Keratinocyte (primary cell): ENCODE data around the gene PECR. TPM values are rescaled to one million over a fixed set of nuclear protein-coding genes. Genes with fewer than 3 reads are reported as not detected.

Source experiments
- DNase-seq: peaks from one replicate; pipeline ENCODE4 v3.0.0-alpha.2; 2011; ENCODE audit warnings: low read depth, missing footprints, low spot score
- FAIRE-seq: peaks from 2 replicates; lab custom pipeline; 2011; peaks lifted over from hg19 to GRCh38; lab: Jason Lieb, UNC
- H2AFZ ChIP-seq: 2 replicates; pipeline ENCODE4 v1.6.0; 2012; ENCODE audit warnings: low read length, control low read depth, inconsistent platforms; ENCODE audit not compliant: control insufficient read depth
- H3K27ac ChIP-seq: 2 replicates; pipeline ENCODE4 v1.5.1; 2011; ENCODE audit warnings: low read length; ENCODE audit not compliant: control insufficient read depth, insufficient read depth
- H3K27me3 ChIP-seq: 3 replicates; pipeline ENCODE4 v1.6.0; 2011; ENCODE audit warnings: low read length; ENCODE audit not compliant: control insufficient read depth, insufficient read depth; ENCODE audit errors: extremely low read depth
- H3K36me3 ChIP-seq, 2 experiments: 2 replicates in 1 of 2; 3 replicates in 1 of 2; pipeline ENCODE4 v1.5.1; 2011; ENCODE audit warnings: low read length in 2 of 2, mild to moderate bottlenecking in 1 of 2; ENCODE audit not compliant: control insufficient read depth in 2 of 2, insufficient read depth in 2 of 2; ENCODE audit errors: extremely low read depth in 1 of 2
- H3K4me1 ChIP-seq: 3 replicates; pipeline ENCODE4 v1.5.1; 2011; ENCODE audit warnings: low read length; ENCODE audit not compliant: control insufficient read depth, insufficient read depth; ENCODE audit errors: extremely low read depth
- H3K4me2 ChIP-seq: 3 replicates; pipeline ENCODE4 v1.6.0; 2011; ENCODE audit warnings: low read depth, low read length; ENCODE audit not compliant: control insufficient read depth, insufficient read depth; ENCODE audit errors: extremely low read depth
- H3K4me3 ChIP-seq, 3 experiments: fragments of 200-600 bp in 1 of 3; sonication (generic) in 1 of 3; 2 replicates in 2 of 3; 3 replicates in 1 of 3; pipeline ENCODE4 v1.5.1; 2011 to 2016; ENCODE audit warnings: low read length in 3 of 3, mild to moderate bottlenecking in 3 of 3, control low read depth in 2 of 3, inconsistent platforms in 1 of 3, low read depth in 1 of 3, mixed read lengths in 1 of 3, mixed run types in 1 of 3, moderate library complexity in 1 of 3; ENCODE audit not compliant: control insufficient read depth in 2 of 3, insufficient read depth in 2 of 3; ENCODE audit errors: extremely low read depth in 1 of 3
- H3K79me2 ChIP-seq: 2 replicates; pipeline ENCODE4 v1.6.0; 2012; ENCODE audit warnings: low read length; ENCODE audit not compliant: control insufficient read depth, insufficient read depth
- H3K9ac ChIP-seq: 3 replicates; pipeline ENCODE4 v1.6.0; 2011; ENCODE audit warnings: low read length; ENCODE audit not compliant: control insufficient read depth, insufficient read depth; ENCODE audit errors: extremely low read depth
- H3K9me1 ChIP-seq: 3 replicates; pipeline ENCODE4 v1.6.0; 2011; ENCODE audit warnings: low read length; ENCODE audit not compliant: control insufficient read depth, insufficient read depth; ENCODE audit errors: extremely low read depth
- H3K9me3 ChIP-seq: 2 replicates; pipeline ENCODE4 v1.5.1; 2012; ENCODE audit warnings: low read depth, low read length; ENCODE audit not compliant: control insufficient read depth
- H4K20me1 ChIP-seq: 3 replicates; pipeline ENCODE4 v1.6.0; 2011; ENCODE audit warnings: low read length; ENCODE audit not compliant: control insufficient read depth, insufficient read depth; ENCODE audit errors: extremely low read depth
- CTCF ChIP-seq, 3 experiments: IDR thresholded peaks in 1 of 3; conservative IDR thresholded peaks in 1 of 3; optimal IDR thresholded peaks in 1 of 3; 2 replicates in 2 of 3; 3 replicates in 1 of 3; pipeline versions ENCODE3 to v1.5.1; 2011; ENCODE audit warnings: low read length in 3 of 3, mild to moderate bottlenecking in 3 of 3, moderate library complexity in 2 of 3, control low read depth in 1 of 3, inconsistent platforms in 1 of 3; ENCODE audit not compliant: insufficient read depth in 2 of 3; ENCODE audit errors: extremely low read depth in 1 of 3
- EZH2 ChIP-seq: IDR thresholded peaks from one replicate; pipeline ENCODE4 v1.6.1; 2012; ENCODE audit warnings: inconsistent platforms, mild to moderate bottlenecking, low read length, moderate library complexity
- dilution Hi-C: fragments of 300-500 bp; cut with MboI; formaldehyde crosslinking; loops from one replicate; pipeline ENCODE4 v1.7.0; 2020; ENCODE audit warnings: low sequenced_read_pairs; ENCODE audit not compliant: extremely low pct_ligation_motif_present
- polyA plus RNA-seq, 5 experiments: library from polyadenylated mRNA; depleted of rRNA in 3 of 5; stranded (reverse) in 3 of 5; stranded (forward) in 1 of 5; unstranded in 1 of 5; fragments of >200 nt; gene quantifications; 1 replicate in 1 of 5; 2 replicates in 3 of 5; 3 replicates in 1 of 5; pipeline versions ENCODE4 v1.2.1 to v1.2.3, GENCODE V29; 2011 to 2012; ENCODE audit warnings: missing spikeins in 2 of 5, low read depth in 1 of 5, low replicate concordance in 1 of 5

Gene PECR
- polyA plus RNA-seq, 1 donor (not counting 4 experiments of a cell fraction or from before 2014, with no cell fraction given) = 12.0 TPM

- H3K36me3 ChIP-seq = no peaks in the 10 kb centered on the region
- no peak overlapping the region for H3K4me2 ChIP-seq
- no peak for TF ChIP-seq CTCF (optimal IDR thresholded peaks at IDR 0.05 in 1 of 3, IDR thresholded peaks at IDR 0.05 in 1 of 3, conservative IDR thresholded peaks at IDR 0.05 in 1 of 3; ENCODE audit: extremely low read depth in 1 of 3, insufficient read depth in 2 of 3, low read length in 3 of 3)
- TF ChIP-seq EZH2 = no peak
- H4K20me1 ChIP-seq = no peaks in the 10 kb centered on the region
- no peak overlapping the region for H3K27ac ChIP-seq
- H3K9me1 ChIP-seq = no peaks in the 10 kb centered on the region
- H3K27me3 ChIP-seq = no peaks in the 10 kb centered on the region
- FAIRE-seq = no peak
- H3K9ac ChIP-seq = no peak overlapping the region
- no peak overlapping the region for H2AFZ ChIP-seq
- dilution Hi-C loops = no loop called here
- H3K4me1 ChIP-seq = no peaks in the 10 kb centered on the region
- no peak for DNase-seq
- H3K9me3 ChIP-seq = no peaks in the 10 kb centered on the region
- no peaks in the 10 kb centered on the region for H3K79me2 ChIP-seq
- no peak overlapping the region for H3K4me3 ChIP-seq
Observed at GRCh38 chr2:216049452-216049851, 32.2 kb downstream of the PECR start.

GRCh38 chr2:216047397-216047796, 34.2 kb downstream of the PECR start:
- no peak overlapping the region for H3K9ac ChIP-seq
- H3K4me2 ChIP-seq = no peak overlapping the region
- H3K9me3 ChIP-seq = no peaks in the 10 kb centered on the region
- H2AFZ ChIP-seq = no peak overlapping the region
- H3K4me3 ChIP-seq = no peak overlapping the region
- no peak overlapping the region for H3K27ac ChIP-seq
- no peaks in the 10 kb centered on the region for H3K9me1 ChIP-seq
- H3K4me1 ChIP-seq = no peaks in the 10 kb centered on the region
- no peak for TF ChIP-seq CTCF (optimal IDR thresholded peaks at IDR 0.05 in 1 of 3, IDR thresholded peaks at IDR 0.05 in 1 of 3, conservative IDR thresholded peaks at IDR 0.05 in 1 of 3; ENCODE audit: extremely low read depth in 1 of 3, insufficient read depth in 2 of 3, low read length in 3 of 3)
- no peak for TF ChIP-seq EZH2
- H3K27me3 ChIP-seq = no peaks in the 10 kb centered on the region
- no peaks in the 10 kb centered on the region for H3K36me3 ChIP-seq
- H4K20me1 ChIP-seq = no peaks in the 10 kb centered on the region
- FAIRE-seq = no peak
- dilution Hi-C loops = no loop called here
- H3K79me2 ChIP-seq = no peaks in the 10 kb centered on the region
- DNase-seq = no peak
